Fibroblast of peridontal ligament (primary cell): ENCODE data around the gene USP44.
"Not testable (repeated sequence)": the region's sequence is repeated elsewhere in the genome, so short reads cannot be mapped to it uniquely, and the experiment has no call there.

Experiments
- DNase-seq: peaks from one replicate; pipeline ENCODE4 v3.0.0-alpha.2; 2010; ENCODE audit errors: extremely low read depth

USP44 gene

DNA sequence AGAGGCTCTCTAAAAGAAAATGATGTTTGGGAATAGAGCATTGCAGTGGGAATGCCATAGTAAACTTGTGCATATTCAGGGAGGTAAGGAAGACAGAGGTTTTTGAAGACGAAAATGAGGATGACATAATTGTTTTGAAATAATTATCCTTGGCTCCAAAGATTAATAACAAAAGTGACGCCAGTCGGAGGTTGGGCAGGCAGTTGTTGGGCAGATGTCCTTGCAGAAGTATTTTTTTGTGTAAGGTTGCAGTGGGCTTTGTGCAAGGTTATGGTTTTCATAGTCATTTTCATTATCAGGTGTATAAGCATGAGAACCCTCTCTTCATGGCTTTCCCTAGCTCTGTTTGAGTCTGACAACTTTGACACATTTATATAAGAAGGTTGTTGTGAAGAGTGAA lies 42.0 kb downstream of the USP44 start:
- no peak for DNase-seq

- no peak for DNase-seq
Measured at GRCh38 chr12:95506707-95507523, 44.4 kb downstream of the USP44 start.

DNA sequence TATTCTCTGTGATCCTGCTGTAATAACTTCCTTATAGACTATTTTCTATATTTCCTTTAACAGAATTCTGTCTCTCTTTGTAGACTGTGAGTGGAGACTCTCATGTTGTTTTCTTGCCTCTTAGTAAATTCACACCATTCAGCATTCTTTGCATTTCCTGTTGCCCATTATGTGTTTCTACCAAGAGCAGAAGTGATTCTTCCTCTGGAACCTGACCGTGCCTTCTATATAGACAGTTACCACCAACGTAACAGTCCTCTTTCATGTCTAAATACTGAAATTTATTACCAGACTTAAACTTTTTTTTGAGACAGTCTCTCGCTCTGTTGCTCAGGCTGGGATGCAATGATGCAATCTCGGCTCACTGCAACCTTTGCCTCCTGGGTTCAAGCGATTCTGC lies 46.2 kb downstream of the USP44 start:
- no peak for DNase-seq

- no peak for DNase-seq
Measured at GRCh38 chr12:95504140-95504539, 47.1 kb downstream of the USP44 start.

DNA sequence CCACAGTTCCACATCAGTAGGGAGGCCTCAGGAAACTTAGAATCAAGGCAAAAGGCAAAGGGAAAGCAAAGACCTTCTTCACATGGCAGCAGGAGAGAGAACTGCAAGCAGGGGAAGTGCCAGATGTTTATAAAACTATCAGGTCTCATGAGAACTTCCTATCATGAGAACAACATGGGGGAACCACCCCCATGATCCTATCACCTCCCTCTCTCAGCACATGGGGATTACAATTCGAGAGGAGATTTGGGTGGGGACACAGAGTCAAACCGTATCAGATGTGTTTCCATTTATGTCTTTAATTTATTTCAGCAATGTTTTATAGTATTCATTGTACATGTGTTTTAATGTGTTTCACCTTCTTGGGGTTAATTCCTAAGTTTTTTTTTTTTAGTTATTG lies 51.5 kb downstream of the USP44 start:
- DNase-seq, result no peak

- no peak for DNase-seq
Measured at GRCh38 chr12:95498968-95499367, 52.3 kb downstream of the USP44 start.

- DNase-seq, result no peak
Measured at GRCh38 chr12:95497031-95497430, 54.2 kb downstream of the USP44 start.

DNA sequence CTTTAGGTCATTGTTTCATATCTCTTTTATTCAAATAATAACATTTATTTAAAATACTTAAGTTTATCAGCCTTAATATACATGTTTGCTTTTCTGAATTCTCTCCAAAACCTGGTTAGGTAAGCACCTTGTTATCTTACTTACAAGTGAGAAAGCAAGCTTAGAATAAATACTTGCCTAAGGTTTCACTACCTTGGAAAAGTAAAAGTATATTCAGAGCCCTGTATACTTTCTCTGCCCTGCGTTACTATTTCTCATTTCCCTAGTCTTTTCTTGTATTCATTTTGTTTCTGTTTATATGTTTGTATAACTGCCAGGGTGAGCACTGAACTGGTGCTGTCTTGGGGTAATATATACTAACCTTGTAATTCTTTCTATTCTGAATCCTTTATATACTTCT lies 55.8 kb downstream of the USP44 start:
- no peak for DNase-seq

DNA sequence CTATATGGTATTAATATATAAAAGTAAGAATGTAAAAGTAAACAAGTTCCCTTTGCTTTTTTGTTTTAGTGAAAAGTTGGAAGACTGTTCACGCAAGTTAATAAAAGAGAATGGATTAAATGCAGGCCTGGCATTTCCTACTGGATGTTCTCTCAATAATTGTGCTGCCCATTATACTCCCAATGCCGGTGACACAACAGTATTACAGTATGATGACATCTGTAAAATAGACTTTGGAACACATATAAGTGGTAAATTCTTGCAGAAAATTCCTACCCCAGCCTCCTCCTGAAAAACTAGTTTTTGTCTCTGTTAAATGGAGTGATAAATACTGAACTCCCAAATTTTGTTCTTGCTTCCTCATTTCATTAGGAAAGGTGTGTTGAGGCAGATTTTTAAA lies 56.4 kb downstream of the USP44 start:
- no peak for DNase-seq

GRCh38 chr12:95492462-95492861 lies 58.8 kb downstream of the USP44 start:
- no peak for DNase-seq

DNA sequence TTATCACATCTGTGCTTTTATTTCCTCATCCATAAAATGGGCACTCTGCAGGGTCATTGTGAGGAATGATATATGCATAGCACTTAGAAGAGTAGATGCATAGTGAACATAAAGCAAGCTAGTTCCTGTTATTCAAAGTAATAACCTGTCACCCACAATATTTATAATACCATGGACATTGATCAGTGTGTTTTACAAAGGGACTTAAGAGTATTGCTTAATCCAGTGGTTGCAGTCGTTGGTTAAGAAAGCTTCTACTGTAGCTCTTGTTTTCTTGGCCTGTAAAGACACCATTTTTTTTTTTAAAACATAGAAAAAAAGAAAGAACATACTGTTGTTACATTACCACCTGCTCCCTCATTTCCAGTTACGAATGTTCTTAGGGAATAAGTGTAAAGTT lies 64.3 kb downstream of the USP44 start:
- DNase-seq, result no peak

GRCh38 chr12:95484524-95484923 lies 66.8 kb downstream of the USP44 start:
- DNase-seq, result peak; percentile 43

DNA sequence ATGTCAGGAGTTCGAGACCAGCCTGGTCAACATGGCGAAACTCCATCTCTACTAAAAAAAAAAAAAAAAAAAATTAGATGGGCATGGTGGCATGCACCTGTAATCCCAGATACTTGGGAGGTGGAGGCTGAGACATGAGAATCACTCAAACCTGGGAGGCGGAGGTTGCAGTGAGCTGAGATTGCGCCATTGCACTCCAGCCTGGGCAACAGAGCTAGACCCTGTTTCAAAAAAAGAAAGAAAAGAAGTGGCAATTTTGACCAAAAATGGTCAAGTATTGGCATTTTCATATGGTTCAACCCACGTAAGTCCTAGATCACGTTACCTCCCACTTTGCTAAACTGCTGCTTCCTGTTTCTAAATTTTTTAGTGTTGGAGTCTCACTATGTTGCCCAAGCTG lies 68.7 kb downstream of the USP44 start:
- not testable (repeated sequence) for DNase-seq

- no peak for DNase-seq
Measured at GRCh38 chr12:95481888-95482287, 69.4 kb downstream of the USP44 start.

- DNase-seq, result no peak
Measured at GRCh38 chr12:95481072-95481471, 70.2 kb downstream of the USP44 start.

- peak; percentile 30 for DNase-seq
Measured at GRCh38 chr12:95480230-95480629, 71.0 kb downstream of the USP44 start.

GRCh38 chr12:95474660-95474958 lies 76.7 kb downstream of the USP44 start:
- peak; percentile 28 for DNase-seq

DNA sequence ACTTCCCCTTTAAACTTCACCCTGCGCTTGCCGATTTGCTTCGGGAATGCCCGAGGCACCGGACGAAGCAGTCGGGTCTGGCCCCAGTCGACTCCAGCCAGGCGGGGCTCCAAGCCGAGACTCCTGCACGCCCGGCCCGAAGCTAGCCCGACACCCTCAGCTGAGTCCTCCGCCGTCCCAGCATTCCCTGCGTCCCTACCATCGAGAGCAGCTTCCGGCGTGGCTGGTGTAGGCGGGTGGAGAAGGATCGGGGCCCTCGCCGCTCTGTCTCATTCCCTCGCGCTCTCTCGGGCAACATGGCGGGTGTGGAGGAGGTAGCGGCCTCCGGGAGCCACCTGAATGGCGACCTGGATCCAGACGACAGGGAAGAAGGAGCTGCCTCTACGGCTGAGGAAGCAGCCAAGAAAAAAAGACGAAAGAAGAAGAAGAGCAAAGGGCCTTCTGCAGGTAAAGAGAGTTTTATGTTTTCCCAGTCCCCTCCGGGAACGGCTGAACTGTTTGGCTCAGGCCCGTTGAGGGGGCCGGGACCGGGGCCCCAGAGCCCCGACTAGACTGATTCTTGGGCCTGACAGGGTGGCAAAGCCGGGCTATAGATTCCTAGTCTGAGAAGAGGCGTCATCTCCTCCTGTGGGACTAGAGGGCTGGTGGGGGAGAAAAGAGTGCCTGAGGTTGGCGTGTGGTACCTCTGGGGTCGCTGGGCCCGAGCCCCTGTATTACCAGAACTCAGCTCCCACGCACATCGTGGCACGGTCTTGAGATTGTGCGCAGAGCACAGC lies 77.2 kb downstream of the USP44 start, which contains the start of gene METAP2:
Gene METAP2, plus strand, starts transcription at position 269 of the 776 bp plus-strand sequence. Its CDS starts 28 bp downstream, at position 297.
- peak; percentile 93 for DNase-seq

DNA sequence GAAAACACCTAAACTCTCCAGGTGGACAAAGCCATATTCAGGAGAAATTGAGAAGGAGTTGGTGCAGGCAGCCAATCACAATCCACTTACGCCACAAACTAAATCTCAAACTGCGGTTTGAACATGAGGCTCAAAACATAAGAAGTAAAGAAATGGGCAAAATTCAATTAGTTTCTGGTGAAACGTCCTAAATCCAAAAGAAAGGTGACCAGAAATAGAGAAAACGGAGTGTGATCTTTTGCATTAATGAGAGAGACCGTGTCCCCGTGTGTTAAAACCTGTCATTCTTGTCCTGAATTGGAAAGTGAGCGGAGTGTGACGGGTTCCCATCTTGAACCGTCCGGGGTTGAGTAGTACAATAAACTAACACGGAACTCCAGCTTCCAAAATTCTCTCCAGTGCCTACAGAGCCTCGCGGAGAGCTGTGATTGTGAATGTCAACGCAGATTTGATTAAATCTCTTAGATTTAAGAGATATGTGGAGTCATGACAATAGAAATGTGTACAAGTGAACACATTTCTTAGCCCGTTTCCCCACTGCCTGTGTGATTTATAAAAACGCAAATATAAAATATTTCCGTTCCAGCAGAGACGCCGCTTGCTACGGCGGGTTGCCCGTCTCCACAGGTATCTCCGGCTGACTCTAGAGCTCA lies 77.9 kb downstream of the USP44 start:
- peak; percentile 72 for DNase-seq

DNA sequence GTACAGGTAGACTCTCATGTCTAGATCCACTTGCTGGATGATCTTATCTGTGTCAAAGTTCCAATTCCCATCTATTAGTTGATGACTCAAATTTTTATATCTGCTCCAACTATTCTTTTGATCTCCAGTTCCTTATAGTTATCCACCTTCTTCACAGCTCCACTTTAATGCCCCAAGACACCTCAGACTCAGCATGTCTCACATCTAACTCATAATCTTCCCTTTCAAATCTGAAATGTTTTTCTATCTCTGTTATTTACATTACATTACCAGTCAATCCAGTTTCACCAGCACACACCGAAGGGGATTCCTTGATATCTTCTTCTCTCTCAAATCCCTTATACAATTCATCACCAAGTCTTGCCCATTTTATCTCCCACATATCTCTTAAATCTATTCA lies 81.0 kb downstream of the USP44 start:
- no peak for DNase-seq
